ENCODE results near the gene TMEM184B. TPM values are rescaled to one million over a fixed set of nuclear protein-coding genes. Genes with fewer than 3 reads are reported as not detected.
A peak's percentile ranks its signal among the peaks of the same experiment; 100 is the strongest.

Gene TMEM184B
- total and polyA plus RNA-seq, 10 of the 15 experiments (the other 5 are each of a cell fraction or from before 2014, with no cell fraction given): 0.56 to 22.4 (median 7.9) TPM

DNA sequence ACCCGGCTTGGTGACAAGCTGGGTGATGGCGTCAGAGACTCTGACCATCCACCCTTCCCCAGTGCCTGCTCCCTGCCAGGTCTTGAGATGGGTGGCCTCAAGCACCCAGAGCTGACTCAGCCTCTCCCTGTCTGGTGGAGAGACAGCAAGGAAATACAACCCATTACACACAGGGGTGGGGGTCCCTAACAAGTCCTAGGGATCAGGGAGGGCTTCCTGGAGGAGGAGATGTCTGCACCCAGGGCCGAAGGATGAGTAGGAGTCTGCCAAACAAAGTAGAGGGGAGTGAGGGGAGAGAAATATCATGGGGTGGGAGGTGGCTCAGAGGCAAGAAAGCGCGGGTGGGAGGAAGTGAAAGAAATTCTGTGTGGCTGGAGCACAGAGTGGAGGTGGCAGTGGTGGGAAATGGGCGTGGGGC lies 64.2 kb downstream of the TMEM184B start:
- no peaks in the 10 kb centered on the region for H3K9me3 ChIP-seq (replicated peaks; ENCODE audit: control insufficient read depth, insufficient read depth, low read length)
- POLR2A ChIA-PET: interaction anchor here (1.3 to 2.0 kb wide), 2 partner anchors 25 to 27 kb away, joined by 3 to 6 read pairs; partner anchors contain the start of gene PLA2G6
- BruUV-seq (replicated peaks): no TSS peak
- no peaks in the 10 kb centered on the region for H3K79me2 ChIP-seq (ENCODE audit: control insufficient read depth, insufficient read depth, low read length)
- intact Hi-C loops (cut with micrococcal nuclease; ENCODE audit: unreplicated experiment): no loop called here
- in situ Hi-C loops (cut with MboI): no loop called here
- H3K4me3 ChIP-seq: no peak overlapping the region
- FAIRE-seq (no peak), DNase-seq (ENCODE audit: low read depth, low spot score) (no peak), ATAC-seq (no peak)
- SMC1A ChIA-PET (ENCODE audit: uncharacterized antibody, unreplicated experiment): interaction anchor here (1.0 to 2.4 kb wide), 2 partner anchors 32 to 93 kb away, joined by 3 to 9 read pairs; no protein-coding TSS in a partner anchor
- no peaks in the 10 kb centered on the region for H4K20me1 ChIP-seq (ENCODE audit: control insufficient read depth, insufficient read depth)
- CTCF ChIA-PET: interaction anchor here (1.2 kb wide), 2 partner anchors 16 to 27 kb away, joined by 3 read pairs; partner anchors contain the start of gene PLA2G6
- H3K27me3 ChIP-seq (replicated peaks in 1 of 2; ENCODE audit: control insufficient read depth in 2 of 2, insufficient read depth in 2 of 2, low read length in 1 of 2): no peaks in the 10 kb centered on the region
- H3K4me2 ChIP-seq (ENCODE audit: control insufficient read depth, insufficient read depth): no peak overlapping the region
- TF ChIP-seq SPI1 (IDR thresholded peaks at IDR 0.05; ENCODE audit: borderline replicate concordance, insufficient read depth, low read depth, low read length) (peak; percentile 67), TCF3 (IDR thresholded peaks at IDR 0.05; ENCODE audit: borderline replicate concordance, insufficient read depth, low read depth, low read length) (no peak), RELA (IDR thresholded peaks at IDR 0.05; ENCODE audit: borderline replicate concordance, partially characterized antibody) (no peak), POLR2AphosphoS2 (IDR thresholded peaks at IDR 0.05; ENCODE audit: low read depth, low read length) (no peak)
- no peak overlapping the region for H2AFZ ChIP-seq (ENCODE audit: control insufficient read depth, low read depth, low read length)
- WGBS (ENCODE audit: insufficient coverage, insufficient replicate concordance, low lambda C conversion rate, missing lambda C conversion rate): 69% methylated on average over 4 of the region's 6 CpGs
- H3K36me3 ChIP-seq (ENCODE audit: control insufficient read depth in 2 of 2, insufficient read depth in 2 of 2, low read length in 1 of 2): no peaks in the 10 kb centered on the region
- RAD21 ChIA-PET (ENCODE audit: unreplicated experiment): no interaction called here
- H3K9ac ChIP-seq (ENCODE audit: control insufficient read depth, insufficient read depth, low read length): no peak overlapping the region
- H3K4me1 ChIP-seq (ENCODE audit: control insufficient read depth, insufficient read depth, low read length): peaks cover 37% of the 10 kb centered on the region
- H3K27ac ChIP-seq (ENCODE audit: control insufficient read depth, insufficient read depth): no peak overlapping the region

DNA sequence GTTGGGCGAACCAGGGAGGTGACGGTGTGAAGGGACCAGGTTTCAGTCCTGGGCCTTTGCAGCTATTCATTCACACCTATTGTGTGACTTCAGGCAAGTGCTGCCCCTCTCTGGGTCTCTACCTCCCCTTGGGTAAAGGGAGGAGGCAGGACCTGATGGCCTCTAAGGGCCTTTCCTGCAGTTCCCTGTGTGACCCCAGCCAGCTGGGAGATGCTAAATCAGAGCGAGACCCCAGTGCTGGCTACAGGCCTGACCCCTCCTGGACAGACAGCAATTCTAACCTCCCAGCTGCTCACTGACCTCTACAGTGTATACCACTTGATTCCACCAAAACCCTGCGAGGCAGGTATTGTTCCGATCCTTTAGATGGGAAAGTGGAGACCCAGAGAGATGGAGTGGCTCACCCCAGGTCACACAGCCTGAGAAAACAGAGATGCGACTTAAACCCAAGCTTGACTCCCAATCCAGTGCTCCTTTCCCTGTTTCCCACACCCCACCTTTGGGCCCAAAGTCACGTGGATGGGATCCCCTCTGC lies 64.8 kb downstream of the TMEM184B start:
- no peak overlapping the region for H3K9ac ChIP-seq (ENCODE audit: control insufficient read depth, insufficient read depth, low read length)
- no peak for ATAC-seq
- ChIA-PET POLR2A (interaction anchor here (0.6 to 2.0 kb wide), 2 partner anchors 26 to 94 kb away, joined by 4 to 6 read pairs; partner anchors contain the start of gene PLA2G6), CTCF (interaction anchor here (1.1 to 1.2 kb wide), 3 partner anchors 16 to 26 kb away, joined by 3 to 6 read pairs (median 3); partner anchors contain the start of gene PLA2G6), SMC1A (ENCODE audit: uncharacterized antibody, unreplicated experiment) (interaction anchor here (1.0 to 2.4 kb wide), 2 partner anchors 31 to 92 kb away, joined by 3 to 9 read pairs; no protein-coding TSS in a partner anchor), RAD21 (ENCODE audit: unreplicated experiment) (interaction anchor here (1.1 kb wide), 1 partner anchor 26 kb away, joined by 4 read pairs; the partner anchor contains the start of gene PLA2G6)
- TF ChIP-seq, protein P1, sequence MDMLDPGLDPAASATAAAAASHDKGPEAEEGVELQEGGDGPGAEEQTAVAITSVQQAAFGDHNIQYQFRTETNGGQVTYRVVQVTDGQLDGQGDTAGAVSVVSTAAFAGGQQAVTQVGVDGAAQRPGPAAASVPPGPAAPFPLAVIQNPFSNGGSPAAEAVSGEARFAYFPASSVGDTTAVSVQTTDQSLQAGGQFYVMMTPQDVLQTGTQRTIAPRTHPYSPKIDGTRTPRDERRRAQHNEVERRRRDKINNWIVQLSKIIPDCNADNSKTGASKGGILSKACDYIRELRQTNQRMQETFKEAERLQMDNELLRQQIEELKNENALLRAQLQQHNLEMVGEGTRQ (IDR thresholded peaks at IDR 0.05; ENCODE audit: borderline replicate concordance, low read depth, low read length): no peak
- TF ChIP-seq CEBPZ (IDR thresholded peaks at IDR 0.05; ENCODE audit: low read depth, low read length): no peak
- in situ Hi-C loops (cut with MboI): no loop called here
- H4K20me1 ChIP-seq (ENCODE audit: control insufficient read depth, insufficient read depth): no peaks in the 10 kb centered on the region
- H3K27ac ChIP-seq (ENCODE audit: control insufficient read depth, insufficient read depth): no peak overlapping the region
- no peaks in the 10 kb centered on the region for H3K27me3 ChIP-seq (replicated peaks in 1 of 2; ENCODE audit: control insufficient read depth in 2 of 2, insufficient read depth in 2 of 2, low read length in 1 of 2)
- H3K4me3 ChIP-seq: no peak overlapping the region
- 82% methylated on average over 7 of the region's 7 CpGs for WGBS (ENCODE audit: insufficient coverage, insufficient replicate concordance, low lambda C conversion rate, missing lambda C conversion rate)
- no peaks in the 10 kb centered on the region for H3K36me3 ChIP-seq (ENCODE audit: control insufficient read depth in 2 of 2, insufficient read depth in 2 of 2, low read length in 1 of 2)
- no peak overlapping the region for H3K4me2 ChIP-seq (ENCODE audit: control insufficient read depth, insufficient read depth)
- H3K9me3 ChIP-seq (replicated peaks; ENCODE audit: control insufficient read depth, insufficient read depth, low read length): no peaks in the 10 kb centered on the region
- no peak for FAIRE-seq
- intact Hi-C loops (cut with micrococcal nuclease; ENCODE audit: unreplicated experiment): no loop called here
- no peak overlapping the region for H2AFZ ChIP-seq (ENCODE audit: control insufficient read depth, low read depth, low read length)
- H3K4me1 ChIP-seq (ENCODE audit: control insufficient read depth, insufficient read depth, low read length): peaks cover 38% of the 10 kb centered on the region
- BruUV-seq (replicated peaks): no TSS peak
- no peak for DNase-seq (ENCODE audit: low read depth, low spot score)
- no peaks in the 10 kb centered on the region for H3K79me2 ChIP-seq (ENCODE audit: control insufficient read depth, insufficient read depth, low read length)

Measured in GM12878 (cell line).